IMR-90 (cell line): ENCODE data around the gene GCG. TPM values are rescaled to one million over a fixed set of nuclear protein-coding genes. Genes with fewer than 3 reads are reported as not detected.

Experiments used
- ATAC-seq: fragments of 200-7000 bp; cut with Tn5 transposase; 2 replicates; pipeline ENCODE4 v1.9.1; 2020; ENCODE audit warnings: low read depth, mild to moderate bottlenecking, moderate library complexity
- BruUV-seq: library from RNA; stranded (reverse); fragments of 400-500 nt; replicated peaks from 2 replicates; lab custom pipeline; 2021; lab: Mats Ljungman, UMichigan
- CTCF ChIA-PET: fragments of 300-600 bp; formaldehyde crosslinking; extraction: SDS; loops from one replicate; lab custom pipeline; 2021; ENCODE audit warnings: antibody characterized with exemption; lab: Yijun Ruan, JAX
- POLR2A ChIA-PET: fragments of 300-600 bp; sonication (Branson Sonifier 250); formaldehyde crosslinking; loops from one replicate; lab custom pipeline; 2022; ENCODE audit warnings: antibody characterized with exemption; ENCODE audit not compliant: unreplicated experiment; lab: Charles Lee
- DNase-seq: peaks from one replicate; pipeline ENCODE4 v3.0.0; 2013
- H2AFZ ChIP-seq: replicated peaks from 2 replicates; pipeline ENCODE3; 2013; ENCODE audit warnings: low read length, mild to moderate bottlenecking; ENCODE audit not compliant: poor library complexity
- H2AK5ac ChIP-seq: 2 replicates; pipeline ENCODE4 v1.6.1; 2013; ENCODE audit warnings: low read depth, low read length, inconsistent platforms
- H2AK9ac ChIP-seq: replicated peaks from 2 replicates; pipeline ENCODE3; 2013; ENCODE audit warnings: mild to moderate bottlenecking, low read depth, low read length, moderate library complexity; ENCODE audit not compliant: poor library complexity
- H2BK120ac ChIP-seq: 2 replicates; pipeline ENCODE4 v1.6.1; 2013; ENCODE audit warnings: low read depth, low read length, inconsistent platforms
- H2BK15ac ChIP-seq: 3 replicates; pipeline ENCODE4 v1.6.1; 2013; ENCODE audit warnings: low read depth, low read length, inconsistent platforms
- H2BK20ac ChIP-seq: 2 replicates; pipeline ENCODE4 v1.6.1; 2013; ENCODE audit warnings: low read depth, mild to moderate bottlenecking, inconsistent platforms, low read length, moderate library complexity
- H2BK5ac ChIP-seq: 2 replicates; pipeline ENCODE4 v1.6.1; 2013; ENCODE audit warnings: mild to moderate bottlenecking, low read depth, low read length, inconsistent platforms; ENCODE audit not compliant: poor library complexity, severe bottlenecking
- H3K14ac ChIP-seq: replicated peaks from 2 replicates; pipeline ENCODE4 v1.6.1; 2013; ENCODE audit warnings: low read depth, low read length, inconsistent platforms
- H3K18ac ChIP-seq: 2 replicates; pipeline ENCODE4 v1.6.1; 2013; ENCODE audit warnings: low read depth, low read length, control low read depth
- H3K23ac ChIP-seq: 2 replicates; pipeline ENCODE4 v1.6.1; 2013; ENCODE audit warnings: low read depth, low read length, inconsistent platforms
- H3K27ac ChIP-seq: 2 replicates; pipeline ENCODE4 v1.5.1; 2013; ENCODE audit warnings: mild to moderate bottlenecking, control low read depth, low read length; ENCODE audit not compliant: insufficient read depth
- H3K27me3 ChIP-seq: 2 replicates; pipeline ENCODE4 v1.6.1; 2013; ENCODE audit warnings: low read length; ENCODE audit not compliant: control insufficient read depth, insufficient read depth
- H3K36me3 ChIP-seq: 2 replicates; pipeline ENCODE4 v1.6.1; 2013; ENCODE audit warnings: low read length, mixed read lengths; ENCODE audit not compliant: control insufficient read depth, insufficient read depth
- H3K4ac ChIP-seq: 2 replicates; pipeline ENCODE4 v1.6.1; 2013; ENCODE audit warnings: low read depth, low read length, inconsistent platforms
- H3K4me1 ChIP-seq: 2 replicates; pipeline ENCODE4 v1.6.1; 2013; ENCODE audit warnings: low read length, mixed read lengths; ENCODE audit not compliant: control insufficient read depth, insufficient read depth
- H3K4me2 ChIP-seq: 2 replicates; pipeline ENCODE4 v1.6.1; 2013; ENCODE audit warnings: low read depth, mild to moderate bottlenecking, control low read depth, low read length, moderate library complexity
- H3K4me3 ChIP-seq: 2 replicates; pipeline ENCODE4 v1.5.1; 2013; ENCODE audit warnings: low read depth, mild to moderate bottlenecking, control low read depth, low read length, moderate library complexity; ENCODE audit not compliant: insufficient read depth
- H3K56ac ChIP-seq: 2 replicates; pipeline ENCODE4 v1.6.1; 2013; ENCODE audit warnings: low read length, inconsistent platforms; ENCODE audit not compliant: insufficient read depth; ENCODE audit errors: extremely low read depth
- H3K79me1 ChIP-seq, 2 experiments: 2 replicates each; pipeline ENCODE4 v1.6.1; 2013; ENCODE audit warnings: low read length in 2 of 2, inconsistent platforms in 1 of 2, low read depth in 1 of 2
- H3K9ac ChIP-seq: 2 replicates; pipeline ENCODE4 v1.6.1; 2013; ENCODE audit warnings: low read depth, low read length, control low read depth
- H3K9me1 ChIP-seq: 2 replicates; pipeline ENCODE4 v1.6.1; 2013; ENCODE audit warnings: low read length, inconsistent platforms; ENCODE audit not compliant: insufficient read depth
- H3K9me3 ChIP-seq: 2 replicates; pipeline ENCODE4 v1.6.1; 2013; ENCODE audit warnings: low read length; ENCODE audit not compliant: control insufficient read depth, insufficient read depth
- H4K20me1 ChIP-seq: 2 replicates; pipeline ENCODE4 v1.6.1; 2013; ENCODE audit warnings: low read length, inconsistent platforms; ENCODE audit not compliant: insufficient read depth
- H4K5ac ChIP-seq: 2 replicates; pipeline ENCODE4 v1.6.1; 2013; ENCODE audit warnings: mild to moderate bottlenecking, low read depth, low read length, control low read depth
- H4K8ac ChIP-seq, 2 experiments: 2 replicates each; pipeline ENCODE4 v1.6.1; 2013; ENCODE audit warnings: low read depth in 2 of 2, low read length in 2 of 2, control low read depth in 1 of 2, inconsistent platforms in 1 of 2
- H4K91ac ChIP-seq: 2 replicates; pipeline ENCODE4 v1.6.1; 2013; ENCODE audit warnings: low read depth, low read length, inconsistent platforms; ENCODE audit not compliant: insufficient read depth
- BHLHE40 ChIP-seq: fragments of 150-350 bp; IDR thresholded peaks from 2 replicates; pipeline ENCODE4 v1.6.1; 2016; ENCODE audit warnings: mild to moderate bottlenecking, low read depth, low read length
- CEBPB ChIP-seq: IDR thresholded peaks from 2 replicates; pipeline ENCODE4 v1.6.1; 2012; ENCODE audit warnings: low read depth, low read length, improper control_type of control experiment
- CHD1 ChIP-seq: IDR thresholded peaks from 2 replicates; pipeline ENCODE4 v1.6.1; 2012; ENCODE audit warnings: low read depth, low read length, improper control_type of control experiment
- NFE2L2 ChIP-seq: fragments of 150-350 bp; IDR thresholded peaks from 2 replicates; pipeline ENCODE4 v1.6.1; 2016; ENCODE audit warnings: low read depth, mild to moderate bottlenecking, low read length
- RAD21 ChIP-seq: IDR thresholded peaks from 2 replicates; pipeline ENCODE4 v1.6.1; 2012; ENCODE audit warnings: low read length, improper control_type of control experiment
- WGBS, 2 experiments: methylation state at CpG; one replicate each; pipeline versions ENCODE4 v1.1.5 to v1.1.7; 2013; ENCODE audit warnings: missing lambda C conversion rate in 2 of 2; ENCODE audit not compliant: insufficient read length in 1 of 2; ENCODE audit errors: extremely low coverage in 2 of 2; 5-methylcytosine and 5-hydroxymethylcytosine counted together
- dilution Hi-C: fragments of 300-500 bp; cut with HindIII; formaldehyde crosslinking; loops from one replicate; pipeline ENCODE4 v1.14.3; 2018; ENCODE audit warnings: low sequenced_read_pairs; ENCODE audit not compliant: unreplicated experiment
- in situ Hi-C: fragments of 300-500 bp; cut with MboI; formaldehyde crosslinking; loops from 3 replicates; pipeline ENCODE4 v1.14.3; 2019; ENCODE audit warnings: low sequenced_read_pairs, inconsistent platforms, mixed read lengths
- intact Hi-C: fragments of 100-400 bp; cut with micrococcal nuclease; formaldehyde crosslinking; loops from 2 replicates; pipeline ENCODE4 v1.10.0; 2022
- polyA plus RNA-seq, 3 experiments: library from polyadenylated mRNA; depleted of rRNA; stranded (reverse); fragments of >200 nt; gene quantifications; 2 replicates each; pipeline ENCODE4 v1.2.3, GENCODE V29; 2012; ENCODE audit warnings: low replicate concordance in 1 of 3
- total RNA-seq: library from RNA; depleted of rRNA; stranded (reverse); fragments of >200 nt; gene quantifications from 2 replicates; pipeline ENCODE4 v1.2.3, GENCODE V29; 2012

The GCG gene
- total and polyA plus RNA-seq, 2 of the 4 experiments (the other 2 are of a cell fraction): not detected

- no peak overlapping the region for H2BK20ac ChIP-seq
- ChIA-PET CTCF (interaction anchor here (1.3 kb wide), 1 partner anchor 149 kb away, joined by 5 read pairs; no protein-coding TSS in a partner anchor), POLR2A (no interaction called here)
- intact Hi-C loops (no loop called here), in situ Hi-C loops (no loop called here), dilution Hi-C loops (no loop called here)
- no peaks in the 10 kb centered on the region for H4K20me1 ChIP-seq
- no TSS peak for BruUV-seq
- TF ChIP-seq NFE2L2: no peak
- no peak for TF ChIP-seq BHLHE40
- TF ChIP-seq CHD1: no peak
- no peak for TF ChIP-seq CEBPB
- no peak for TF ChIP-seq RAD21
- ATAC-seq: no peak
- H3K9me1 ChIP-seq: peaks cover 2% of the 10 kb centered on the region; the same call in 1 of the 2 replicates
- no peak overlapping the region for H3K14ac ChIP-seq
- no peak overlapping the region for H2BK120ac ChIP-seq
- no peak overlapping the region for H4K91ac ChIP-seq
- H3K36me3 ChIP-seq: no peaks in the 10 kb centered on the region
- no CpG with 5 or more reads among the region's 3 CpGs for WGBS, 2 experiments
- no peak for DNase-seq
- no peak overlapping the region for H3K18ac ChIP-seq
- no peaks in the 10 kb centered on the region for H3K9me3 ChIP-seq
- no peak overlapping the region for H2BK15ac ChIP-seq
- H2AFZ ChIP-seq: no peak overlapping the region
- no peak overlapping the region for H2AK9ac ChIP-seq
- no peak overlapping the region for H2BK5ac ChIP-seq
- H2AK5ac ChIP-seq: no peak overlapping the region
- no peak overlapping the region for H3K9ac ChIP-seq
- H3K23ac ChIP-seq: no peak overlapping the region
- no peaks in the 10 kb centered on the region for H3K79me1 ChIP-seq
- peaks cover 5% of the 10 kb centered on the region; the same call in 1 of the 2 replicates for H3K4me1 ChIP-seq
- H3K27ac ChIP-seq: no peak overlapping the region
- H4K8ac ChIP-seq: no peak overlapping the region
- H3K4me3 ChIP-seq: no peak overlapping the region
- H3K4ac ChIP-seq: no peak overlapping the region
- H3K56ac ChIP-seq: no peak overlapping the region
- no peaks in the 10 kb centered on the region for H3K27me3 ChIP-seq
- H4K5ac ChIP-seq: no peak overlapping the region
- no peak overlapping the region for H3K4me2 ChIP-seq
Measured at GRCh38 chr2:162148956-162149355, 3.1 kb downstream of the GCG start.
